ENCODE measurements around the gene ACSF3.
"Not testable (repeated sequence)": the region's sequence is repeated elsewhere in the genome, so short reads cannot be mapped to it uniquely, and the experiment has no call there.

The ACSF3 gene

DNA sequence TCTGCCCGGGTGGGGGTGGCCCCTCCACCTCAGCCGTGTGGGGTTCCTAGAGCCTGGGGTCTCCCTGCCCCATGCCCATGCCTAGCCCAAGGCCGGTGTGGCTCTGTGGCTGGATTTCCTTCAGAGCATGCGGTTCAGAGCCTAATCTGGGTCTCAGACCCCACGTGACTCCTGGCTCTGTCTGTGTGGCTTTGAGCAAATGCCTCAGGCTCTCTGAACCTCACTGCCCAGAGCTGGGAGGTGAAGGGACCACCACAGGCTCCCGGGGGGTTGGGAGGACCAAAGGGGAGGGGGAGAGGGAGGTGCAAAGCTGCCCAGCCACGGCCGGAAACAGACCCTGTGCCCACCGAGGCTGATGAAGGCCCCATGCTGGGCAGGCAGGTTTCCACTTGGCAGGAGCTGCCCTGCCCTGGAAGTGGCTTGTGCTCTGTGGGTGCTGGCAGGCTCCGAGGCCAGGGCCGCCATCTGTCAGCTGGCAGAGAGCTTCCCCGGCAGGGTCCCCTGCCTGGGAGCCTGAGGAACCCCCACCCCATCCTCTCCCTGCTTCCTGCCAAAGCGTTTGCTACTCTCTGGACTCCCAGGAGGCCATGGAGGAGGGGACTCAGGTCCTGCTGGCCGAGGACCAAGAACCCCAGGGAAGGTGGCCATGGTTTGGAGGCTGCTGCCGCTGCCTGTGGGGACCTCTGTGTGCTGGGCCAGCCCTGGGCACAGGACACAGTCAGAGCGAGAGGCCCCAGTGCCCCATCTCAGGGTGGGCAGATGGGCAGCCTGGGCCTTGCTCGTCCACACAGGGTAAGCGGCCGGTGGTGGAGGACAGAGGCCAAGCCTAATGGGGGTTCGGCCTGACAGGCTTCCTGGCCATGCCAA, 81.9 kb downstream of the ACSF3 start:
- no peak for DNase-seq (ENCODE audit: low spot score)

DNA sequence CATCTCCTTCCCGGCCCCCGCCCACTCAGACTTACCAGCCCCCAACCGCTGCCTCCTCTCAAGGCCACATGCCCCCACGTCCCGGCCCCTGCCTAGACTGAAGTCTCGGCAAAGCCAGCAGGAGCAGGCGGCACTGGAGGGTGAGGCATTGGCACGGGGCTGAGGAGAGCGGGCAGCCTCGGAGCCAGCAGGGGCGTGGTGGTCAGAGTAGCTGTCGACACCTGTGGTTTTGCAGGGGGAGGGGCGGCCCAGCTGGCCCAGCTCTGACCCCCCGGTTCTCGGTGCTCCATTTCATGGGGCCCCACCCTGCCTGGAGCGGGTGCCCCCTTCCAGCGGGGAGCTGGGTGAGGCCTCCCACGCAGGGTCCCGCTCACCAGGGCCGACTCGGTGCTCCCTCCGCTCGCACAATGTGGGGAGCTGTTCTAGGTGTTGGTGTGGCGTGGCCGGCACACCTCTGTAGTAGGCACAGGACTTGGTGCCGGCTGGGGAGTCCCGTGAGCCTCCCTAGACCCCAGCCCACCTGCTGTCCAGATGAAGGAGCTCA, 82.6 kb downstream of the ACSF3 start:
- no peak for DNase-seq (ENCODE audit: low spot score)

DNA sequence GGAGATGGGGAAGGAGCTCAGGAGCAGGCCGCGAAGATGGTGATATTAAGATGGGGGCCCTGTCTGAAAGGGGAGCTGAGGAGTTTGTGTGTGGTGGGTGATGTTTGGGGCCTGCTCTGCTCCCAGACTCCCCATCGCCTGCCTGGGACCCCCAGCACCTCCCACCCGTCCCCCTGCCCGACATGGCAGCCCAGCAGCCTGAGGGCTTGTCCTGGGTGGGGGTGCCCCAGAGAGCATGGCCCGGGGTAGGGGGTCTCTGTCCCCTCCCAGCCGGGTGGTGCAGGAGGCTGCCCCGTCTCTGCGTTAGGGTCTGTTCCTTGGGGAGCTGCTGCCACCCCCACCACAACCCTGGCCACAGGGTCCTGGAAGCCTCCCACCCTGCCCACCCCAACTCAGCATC, 83.1 kb downstream of the ACSF3 start:
- DNase-seq (ENCODE audit: low spot score) = no peak

DNA sequence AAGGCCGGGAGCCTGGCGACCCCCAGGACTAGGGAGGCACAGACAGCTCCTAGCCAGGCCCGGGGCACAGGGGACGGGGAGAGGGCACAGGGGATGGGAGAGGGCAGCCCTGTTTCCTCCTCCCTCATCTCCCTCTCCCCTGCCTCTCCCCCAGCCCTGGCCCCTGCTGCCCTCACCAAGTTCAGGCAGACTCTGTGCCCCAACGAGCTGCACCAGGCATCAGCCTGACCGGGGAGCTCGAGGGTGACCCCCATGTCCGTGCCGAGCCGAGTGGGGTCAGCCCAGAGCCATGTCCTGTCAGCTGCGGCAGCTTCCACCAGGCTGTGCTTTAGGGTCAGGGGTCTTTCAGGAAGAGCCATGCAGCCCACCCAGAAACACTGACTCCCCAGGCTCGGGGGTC, 83.8 kb downstream of the ACSF3 start:
- no peak for DNase-seq (ENCODE audit: low spot score)

DNA sequence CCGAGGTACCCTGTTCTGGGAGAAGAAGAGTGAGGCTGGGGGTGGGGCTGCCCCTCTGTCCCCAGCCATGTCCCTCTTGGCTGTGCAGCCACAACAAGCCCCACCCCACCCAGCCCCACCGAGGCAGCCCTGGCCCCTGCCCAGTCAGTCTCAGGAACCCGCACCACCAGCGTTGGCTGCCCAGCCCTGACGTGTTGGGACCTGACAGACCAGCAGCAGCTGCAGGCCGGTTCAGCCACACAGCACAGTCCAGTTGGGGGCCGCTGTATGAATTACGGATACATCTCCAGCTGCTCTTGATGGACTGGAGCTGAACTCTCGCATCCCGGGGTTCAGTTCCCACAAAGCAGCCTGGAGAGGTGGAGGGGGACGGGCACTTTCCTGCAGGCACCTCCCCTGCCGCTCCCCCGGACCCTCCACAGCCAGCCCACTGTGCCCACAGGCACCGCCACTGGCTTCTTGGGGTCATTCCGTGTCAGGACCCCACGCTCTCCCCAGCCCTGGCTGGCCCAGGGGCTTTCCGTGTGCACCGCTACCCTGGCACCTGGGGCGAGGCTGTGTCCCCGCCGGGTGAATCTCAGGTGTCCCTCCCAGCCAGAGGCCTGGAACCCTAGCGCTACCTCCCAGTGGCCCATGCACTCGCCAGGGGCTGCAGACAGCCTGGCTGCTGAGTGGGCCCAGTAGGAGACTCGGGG, 84.9 kb downstream of the ACSF3 start:
- no peak for DNase-seq (ENCODE audit: low spot score)

DNA sequence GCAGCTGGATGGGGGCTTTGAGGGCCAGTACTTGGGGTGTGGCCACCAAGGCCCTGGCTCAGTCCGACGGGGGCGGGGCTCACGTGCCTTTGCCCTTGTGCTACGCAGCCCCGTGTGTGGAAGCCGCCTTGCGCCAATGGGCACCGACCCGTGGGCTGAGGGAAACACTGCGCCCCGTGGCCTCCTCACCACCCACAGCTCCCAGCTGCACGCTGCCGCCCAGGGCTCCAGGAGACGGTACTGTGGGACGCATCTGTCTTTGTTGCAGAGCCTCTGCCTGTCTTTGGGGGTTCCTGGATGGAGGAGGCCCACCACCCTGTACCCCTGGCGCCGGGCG, 85.5 kb downstream of the ACSF3 start:
- DNase-seq (ENCODE audit: low spot score) = no peak

DNA sequence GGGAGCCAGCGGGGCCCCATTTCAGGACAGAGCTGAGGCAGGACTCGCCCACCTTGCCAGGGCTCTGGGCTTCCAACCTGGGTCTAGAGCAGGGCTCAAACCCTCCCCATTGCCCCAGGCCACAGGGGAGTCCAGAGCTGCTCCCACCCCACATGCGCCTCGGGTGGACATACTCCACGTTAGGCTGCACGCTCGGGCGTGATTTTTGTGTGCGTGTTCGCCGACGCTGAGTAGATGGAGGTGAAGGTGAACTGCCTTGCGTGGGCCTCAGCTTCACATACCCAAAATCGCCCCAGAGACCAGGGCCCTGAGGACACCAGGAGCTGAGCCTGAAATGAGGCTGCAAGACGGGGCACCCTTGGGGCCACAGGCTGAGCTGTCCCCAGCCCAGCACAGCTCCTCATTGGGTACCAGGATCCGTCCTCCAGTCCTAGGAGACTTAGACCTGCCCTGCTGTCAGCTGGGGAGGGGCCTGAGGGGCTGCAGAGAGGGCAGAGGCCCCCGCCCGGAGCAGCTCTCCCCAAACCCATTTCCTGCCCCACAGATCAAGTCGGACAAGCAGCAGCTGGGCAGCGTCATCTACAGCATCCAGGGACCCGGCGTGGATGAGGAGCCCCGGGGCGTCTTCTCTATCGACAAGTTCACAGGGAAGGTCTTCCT, 86.1 kb downstream of the ACSF3 start:
- no peak for DNase-seq (ENCODE audit: low spot score)

DNA sequence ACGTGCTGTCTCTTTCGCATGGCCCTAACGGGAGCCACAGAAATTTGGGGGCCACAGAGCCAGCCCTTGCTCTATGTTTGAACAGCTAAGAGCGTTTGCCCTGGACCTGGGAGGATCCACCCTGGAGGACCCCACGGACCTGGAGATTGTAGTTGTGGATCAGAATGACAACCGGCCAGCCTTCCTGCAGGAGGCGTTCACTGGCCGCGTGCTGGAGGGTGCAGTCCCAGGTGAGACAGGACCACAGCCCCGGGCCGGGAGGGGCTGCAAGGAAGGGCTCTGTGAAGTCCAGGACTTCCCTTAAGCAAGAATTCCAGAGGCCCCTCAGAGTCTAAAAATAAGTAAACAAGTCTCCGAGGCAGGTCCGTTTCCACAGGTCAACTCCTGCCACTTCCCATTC, 89.8 kb downstream of the ACSF3 start:
- DNase-seq (ENCODE audit: low spot score) = no peak

DNA sequence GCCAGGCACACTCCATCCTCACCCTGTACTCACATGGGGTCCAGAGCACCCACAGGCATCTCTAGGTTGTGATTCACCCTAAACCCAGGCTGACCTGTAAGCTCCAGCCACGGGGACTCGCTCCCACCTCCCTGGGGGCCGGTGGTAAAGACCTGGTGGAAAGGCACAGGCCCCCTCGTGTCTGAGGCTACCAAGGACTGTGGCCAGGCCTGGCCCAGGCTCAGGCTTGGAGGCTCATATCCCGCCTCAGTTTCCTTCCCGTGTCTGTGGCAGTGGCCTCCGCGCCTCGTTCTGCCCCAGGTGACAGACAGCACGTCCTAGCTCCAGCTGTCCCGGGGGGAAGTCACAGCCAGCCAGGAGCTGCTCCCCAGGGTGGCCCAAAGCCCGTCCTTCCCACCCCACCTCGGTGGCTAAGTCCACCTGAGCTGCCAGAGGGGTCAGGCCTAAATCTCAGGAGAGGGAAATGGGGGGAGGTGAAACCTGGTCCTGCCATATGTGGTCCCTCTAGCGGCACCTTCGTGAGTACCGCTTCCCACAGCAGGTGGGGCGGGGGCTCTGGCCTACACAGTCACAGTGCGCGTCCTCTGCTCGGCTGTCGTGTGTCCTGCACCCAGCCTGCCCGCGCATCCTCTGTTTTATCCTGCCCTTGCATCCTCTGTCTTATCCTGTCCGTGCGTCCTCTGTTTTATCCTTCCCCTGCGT, 90.5 kb downstream of the ACSF3 start:
- DNase-seq (ENCODE audit: low spot score) = no peak

DNA sequence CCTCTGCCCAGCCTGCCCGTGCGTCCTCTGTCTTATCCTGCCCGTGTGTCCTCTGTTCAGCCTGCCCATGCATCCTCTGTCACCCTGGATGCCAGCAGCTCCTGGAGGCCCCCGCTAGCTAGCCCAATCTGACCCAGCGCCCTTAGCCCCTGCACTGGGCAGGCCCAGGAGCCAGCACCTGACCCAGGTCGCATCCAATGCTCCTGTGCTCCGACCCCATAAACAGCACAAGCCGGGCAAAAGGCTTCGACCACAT, 91.0 kb downstream of the ACSF3 start:
- DNase-seq (ENCODE audit: low spot score) = no peak

DNA sequence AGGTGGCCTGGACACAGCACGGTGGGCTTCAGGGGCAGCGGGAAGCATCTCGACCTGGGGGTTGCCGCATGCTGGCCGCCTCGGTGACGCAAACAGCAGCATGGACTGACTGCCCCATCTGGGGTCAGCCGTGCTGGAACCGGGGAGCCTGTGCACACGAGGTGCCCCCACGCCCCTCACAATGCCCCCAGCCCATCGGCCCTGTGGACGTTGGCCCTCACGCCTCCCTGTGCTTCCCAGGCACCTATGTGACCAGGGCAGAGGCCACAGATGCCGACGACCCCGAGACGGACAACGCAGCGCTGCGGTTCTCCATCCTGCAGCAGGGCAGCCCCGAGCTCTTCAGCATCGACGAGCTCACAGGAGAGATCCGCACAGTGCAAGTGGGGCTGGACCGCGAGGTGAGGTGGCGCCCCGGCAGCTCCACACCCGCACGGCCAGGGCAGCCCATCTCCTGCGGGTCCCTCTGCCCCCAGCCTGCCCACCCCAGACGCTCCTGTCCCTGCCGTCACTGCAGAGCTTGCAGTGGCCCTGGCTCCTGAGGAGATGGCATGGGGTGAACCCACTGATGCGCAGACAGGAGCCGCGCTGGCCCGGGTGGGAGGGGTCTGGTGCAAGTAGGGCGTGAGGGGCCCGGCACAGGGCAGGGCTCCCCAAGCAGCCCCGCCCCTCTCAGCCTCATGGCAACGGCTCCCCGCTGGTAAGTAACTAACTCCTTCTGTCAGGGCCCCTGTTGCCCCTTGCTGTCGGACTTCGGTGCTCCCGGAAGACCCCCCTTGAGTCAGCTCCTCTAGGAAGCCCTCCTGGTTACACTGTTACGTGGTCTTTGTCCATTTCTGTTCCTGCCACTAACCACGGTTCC, 91.5 kb downstream of the ACSF3 start:
- DNase-seq (ENCODE audit: low spot score) = peak; percentile 64

DNA sequence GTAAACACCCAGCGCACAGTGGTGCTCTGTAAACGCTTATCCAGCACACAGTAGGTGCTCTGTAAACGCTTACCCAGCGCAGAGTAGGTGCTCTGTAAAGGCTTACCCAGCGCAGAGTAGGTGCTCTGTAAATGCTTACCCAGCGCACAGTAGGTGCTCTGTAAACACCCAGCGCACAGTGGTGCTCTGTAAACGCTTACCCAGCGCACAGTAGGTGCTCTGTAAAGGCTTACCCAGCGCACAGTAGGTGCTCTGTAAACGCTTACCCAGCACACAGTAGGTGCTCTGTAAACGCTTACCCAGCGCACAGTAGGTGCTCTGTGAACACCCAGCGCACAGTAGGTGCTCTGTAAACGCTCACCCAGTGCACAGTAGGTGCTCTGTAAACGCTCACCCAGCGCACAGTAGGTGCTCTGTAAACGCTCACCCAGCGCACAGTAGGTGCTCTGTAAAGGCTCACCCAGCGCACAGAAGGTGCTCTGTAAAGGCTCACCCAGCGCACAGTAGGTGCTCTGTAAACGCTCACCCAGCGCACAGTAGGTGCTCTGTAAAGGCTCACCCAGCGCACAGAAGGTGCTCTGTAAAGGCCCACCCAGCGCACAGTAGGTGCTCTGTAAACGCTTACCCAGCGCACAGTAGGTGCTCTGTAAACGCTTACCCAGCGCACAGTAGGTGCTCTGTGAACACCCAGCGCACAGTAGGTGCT, 92.4 kb downstream of the ACSF3 start:
- DNase-seq (ENCODE audit: low spot score) = not testable (repeated sequence)

DNA sequence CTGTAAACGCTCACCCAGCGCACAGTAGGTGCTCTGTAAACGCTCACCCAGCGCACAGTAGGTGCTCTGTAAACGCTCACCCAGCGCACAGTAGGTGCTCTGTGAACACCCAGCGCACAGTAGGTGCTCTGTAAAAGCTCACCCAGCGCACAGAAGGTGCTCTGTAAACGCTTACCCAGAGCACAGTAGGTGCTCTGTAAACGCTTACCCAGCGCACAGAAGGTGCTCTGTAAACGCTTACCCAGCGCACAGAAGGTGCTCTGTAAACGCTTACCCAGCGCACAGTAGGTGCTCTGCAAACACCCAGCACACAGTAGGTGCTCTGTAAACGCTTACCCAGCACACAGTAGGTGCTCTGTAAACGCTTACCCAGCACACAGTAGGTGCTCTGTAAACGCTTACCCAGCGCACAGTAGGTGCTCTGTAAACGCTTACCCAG, 93.0 kb downstream of the ACSF3 start:
- DNase-seq (ENCODE audit: low spot score) = not testable (repeated sequence)

DNA sequence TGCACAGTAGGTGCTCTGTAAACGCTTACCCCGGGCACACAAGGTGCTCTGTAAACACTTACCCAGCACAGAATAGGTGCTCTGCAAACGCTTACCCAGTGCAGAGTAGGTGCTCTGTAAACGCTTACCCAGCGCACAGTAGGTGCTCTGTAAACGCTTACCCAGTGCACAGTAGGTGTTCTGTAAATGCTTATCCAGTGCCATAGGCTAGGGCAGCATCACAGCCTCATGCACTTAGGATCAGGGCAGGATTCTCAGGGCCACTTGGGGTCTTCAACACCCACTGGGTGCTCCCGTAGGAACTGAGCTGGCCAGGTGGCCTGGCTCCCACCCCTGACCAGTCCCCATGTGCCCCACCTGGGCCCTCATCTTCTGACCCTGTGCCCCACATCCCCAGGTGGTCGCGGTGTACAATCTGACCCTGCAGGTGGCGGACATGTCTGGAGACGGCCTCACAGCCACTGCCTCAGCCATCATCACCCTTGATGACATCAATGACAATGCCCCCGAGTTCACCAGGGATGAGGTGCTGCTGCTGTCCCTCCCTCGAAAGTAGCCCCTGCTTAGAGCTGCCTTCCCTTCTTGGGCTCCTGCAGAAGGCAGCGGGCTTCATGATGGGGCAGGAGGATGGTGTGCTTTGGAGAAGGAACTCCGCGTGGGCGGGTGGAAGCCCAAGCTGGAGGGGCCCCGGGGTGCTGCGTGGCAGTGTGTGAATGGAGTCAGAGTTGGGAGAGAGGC, 93.5 kb downstream of the ACSF3 start:
- DNase-seq (ENCODE audit: low spot score) = no peak

DNA sequence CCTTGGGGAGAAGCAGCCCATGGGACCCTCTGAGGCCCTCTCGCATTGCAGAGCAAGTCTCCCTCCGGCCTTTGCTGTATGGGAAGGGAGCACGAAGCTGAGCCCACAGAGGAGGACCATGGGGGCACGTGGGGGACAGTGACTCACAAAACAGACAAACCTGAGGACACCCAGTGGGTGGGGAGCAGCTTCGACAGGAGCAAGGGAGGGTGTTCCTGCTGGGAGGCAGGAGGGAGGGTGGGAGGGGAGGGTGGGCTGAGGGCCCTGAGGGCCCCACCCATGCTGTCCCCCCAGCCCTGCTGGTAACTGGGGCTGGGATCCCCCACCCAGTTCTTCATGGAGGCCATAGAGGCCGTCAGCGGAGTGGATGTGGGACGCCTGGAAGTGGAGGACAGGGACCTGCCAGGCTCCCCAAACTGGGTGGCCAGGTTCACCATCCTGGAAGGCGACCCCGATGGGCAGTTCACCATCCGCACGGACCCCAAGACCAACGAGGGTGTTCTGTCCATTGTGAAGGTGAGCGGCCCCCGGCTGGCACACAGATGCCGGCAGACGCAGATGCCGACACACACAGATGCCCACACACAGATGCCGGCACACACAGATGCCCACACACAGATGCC, 94.2 kb downstream of the ACSF3 start:
- DNase-seq (ENCODE audit: low spot score) = no peak

DNA sequence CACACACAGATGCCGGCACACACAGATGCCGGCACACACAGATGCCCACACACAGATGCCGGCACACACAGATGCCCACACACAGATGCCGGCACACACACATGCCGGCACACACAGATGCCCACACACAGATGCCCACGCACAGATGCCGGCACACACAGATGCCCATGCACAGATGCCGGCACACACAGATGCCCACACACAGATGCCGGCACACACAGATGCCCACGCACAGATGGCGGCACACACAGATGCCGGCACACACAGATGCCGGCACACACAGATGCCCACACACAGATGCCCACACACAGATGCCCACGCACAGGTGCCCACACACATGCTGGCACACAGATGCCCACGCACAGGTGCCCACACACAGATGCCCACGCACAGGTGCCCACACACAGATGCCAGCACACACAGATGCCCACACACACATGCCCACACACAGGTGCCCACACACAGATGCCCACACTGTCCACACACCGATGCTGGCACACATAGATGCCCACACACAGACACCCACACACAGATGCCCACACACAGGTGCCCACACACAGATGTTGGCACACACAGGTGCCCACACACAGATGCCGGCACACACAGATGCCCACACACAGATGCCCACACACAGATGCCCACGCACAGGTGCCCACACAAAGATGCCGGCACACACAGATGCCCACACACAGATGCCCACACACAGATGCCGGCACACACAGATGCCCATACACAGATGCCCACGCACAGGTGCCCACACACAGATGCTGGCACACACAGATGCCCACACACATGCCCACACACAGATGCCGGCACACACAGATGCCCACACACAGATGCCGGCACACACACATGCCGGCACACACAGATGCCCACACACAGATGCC, 95.1 kb downstream of the ACSF3 start:
- DNase-seq (ENCODE audit: low spot score) = not testable (repeated sequence)

DNA sequence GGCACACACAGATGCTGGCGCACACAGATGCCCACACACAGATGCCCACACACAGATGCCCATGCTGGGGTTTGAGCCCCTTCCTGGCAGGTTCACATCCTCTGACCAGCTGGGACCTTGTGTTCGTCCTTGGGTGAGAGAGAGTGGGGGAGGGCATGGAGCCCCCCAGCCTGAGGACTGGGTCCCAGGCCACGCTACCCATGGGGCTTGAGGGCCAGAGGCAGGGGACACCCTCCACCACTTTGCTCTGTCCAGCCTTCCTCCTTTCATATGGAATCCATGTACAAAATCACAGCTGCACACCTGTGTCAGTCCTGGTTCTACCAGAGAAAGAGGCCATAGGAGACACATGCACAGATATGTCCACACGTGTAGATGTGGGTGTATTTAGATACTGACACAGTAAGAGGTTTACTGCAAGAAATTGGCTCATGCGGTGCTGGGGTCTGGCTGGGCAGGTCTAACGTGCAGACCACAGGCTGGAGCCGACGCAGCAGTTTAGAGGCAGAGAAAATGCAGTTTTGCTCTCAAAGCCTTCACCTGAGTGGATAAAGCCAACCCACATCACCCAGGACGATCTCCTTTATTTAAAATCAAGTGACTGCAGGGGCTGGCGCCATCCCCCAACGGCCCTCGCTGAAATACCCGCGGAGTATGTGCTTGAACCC, 95.8 kb downstream of the ACSF3 start:
- no peak for DNase-seq (ENCODE audit: low spot score)

All from D341Med (cell line).